H9 (cell line): ENCODE measurements around the gene DYRK3. TPM values are rescaled to one million over a fixed set of nuclear protein-coding genes. Genes with fewer than 3 reads are reported as not detected.

Experiments
- DNase-seq: peaks from one replicate; pipeline ENCODE4 v3.0.0-alpha.2; 2017
- H2AFZ ChIP-seq: one replicate; pipeline ENCODE4 v1.6.1; 2013; ENCODE audit warnings: mild to moderate bottlenecking, low read length, control low read depth, moderate library complexity
- H2AK5ac ChIP-seq: 2 replicates; pipeline ENCODE4 v1.6.1; 2013; ENCODE audit warnings: low read length, control low read depth, mixed read lengths; ENCODE audit not compliant: insufficient read length
- H2BK120ac ChIP-seq: one replicate; pipeline ENCODE4 v1.6.1; 2013; ENCODE audit warnings: low read depth, mild to moderate bottlenecking, low read length, control low read depth, inconsistent platforms; ENCODE audit not compliant: poor library complexity, severe bottlenecking
- H2BK12ac ChIP-seq: 2 replicates; pipeline ENCODE4 v1.6.1; 2013; ENCODE audit warnings: low read length, control low read depth, mixed read lengths, low read depth; ENCODE audit not compliant: insufficient read length
- H2BK15ac ChIP-seq: 2 replicates; pipeline ENCODE4 v1.6.1; 2013; ENCODE audit warnings: low read depth, low read length, control low read depth
- H2BK20ac ChIP-seq: one replicate; pipeline ENCODE4 v1.6.1; 2013; ENCODE audit warnings: low read depth, mild to moderate bottlenecking, low read length, control low read depth, inconsistent platforms; ENCODE audit not compliant: poor library complexity, severe bottlenecking
- H2BK5ac ChIP-seq: 2 replicates; pipeline ENCODE4 v1.6.1; 2013; ENCODE audit warnings: low read length, control low read depth, mixed read lengths; ENCODE audit not compliant: insufficient read length
- H3K14ac ChIP-seq: 2 replicates; pipeline ENCODE4 v1.6.1; 2013; ENCODE audit warnings: low read length, control low read depth; ENCODE audit not compliant: insufficient read depth
- H3K18ac ChIP-seq: 2 replicates; pipeline ENCODE4 v1.6.1; 2013; ENCODE audit warnings: low read depth, mild to moderate bottlenecking, mixed read lengths, low read length, control low read depth; ENCODE audit not compliant: insufficient read length
- H3K23ac ChIP-seq: 2 replicates; pipeline ENCODE4 v1.6.1; 2013; ENCODE audit warnings: low read length, control low read depth, mixed read lengths, low read depth; ENCODE audit not compliant: insufficient read length
- H3K23me2 ChIP-seq: 2 replicates; pipeline ENCODE4 v1.6.1; 2013; ENCODE audit warnings: low read depth, mild to moderate bottlenecking, mixed read lengths, low read length, control low read depth; ENCODE audit not compliant: insufficient read length, poor library complexity, severe bottlenecking
- H3K27ac ChIP-seq: 2 replicates; pipeline ENCODE4 v1.5.1; 2013; ENCODE audit warnings: low read length, control low read depth, mixed read lengths, low read depth; ENCODE audit not compliant: insufficient read length
- H3K27me3 ChIP-seq: 2 replicates; pipeline ENCODE4 v1.6.1; 2013; ENCODE audit warnings: low read length, control low read depth, inconsistent platforms; ENCODE audit not compliant: insufficient read depth
- H3K4ac ChIP-seq: 2 replicates; pipeline ENCODE4 v1.6.1; 2013; ENCODE audit warnings: low read depth, mild to moderate bottlenecking, control low read depth, inconsistent platforms, low read length, moderate library complexity
- H3K4me1 ChIP-seq: 2 replicates; pipeline ENCODE4 v1.6.1; 2013; ENCODE audit warnings: low read length, control low read depth, inconsistent platforms; ENCODE audit not compliant: insufficient read depth
- H3K4me2 ChIP-seq: 2 replicates; pipeline ENCODE4 v1.6.1; 2013; ENCODE audit warnings: low read length, control low read depth, mixed read lengths; ENCODE audit not compliant: insufficient read length, insufficient read depth
- H3K56ac ChIP-seq: 2 replicates; pipeline ENCODE4 v1.6.1; 2013; ENCODE audit warnings: low read depth, mild to moderate bottlenecking, mixed read lengths, low read length, control low read depth; ENCODE audit not compliant: insufficient read length
- H3K79me1 ChIP-seq: 2 replicates; pipeline ENCODE4 v1.6.1; 2013; ENCODE audit warnings: low read depth, mild to moderate bottlenecking, moderate library complexity, low read length, control low read depth, inconsistent platforms; ENCODE audit not compliant: insufficient read depth, poor library complexity, severe bottlenecking
- H3K79me2 ChIP-seq: 2 replicates; pipeline ENCODE4 v1.6.1; 2013; ENCODE audit warnings: low read length, control low read depth, inconsistent platforms; ENCODE audit not compliant: insufficient read depth
- H3K9ac ChIP-seq: 2 replicates; pipeline ENCODE4 v1.6.1; 2013; ENCODE audit warnings: low read length, control low read depth, mixed read lengths; ENCODE audit not compliant: insufficient read length; ENCODE audit errors: extremely low read depth
- H3K9me3 ChIP-seq: one replicate; pipeline ENCODE4 v1.6.1; 2013; ENCODE audit warnings: low read depth, low read length, inconsistent platforms; ENCODE audit not compliant: control insufficient read depth
- H3T11ph ChIP-seq: one replicate; pipeline ENCODE4 v1.6.1; 2013; ENCODE audit warnings: mild to moderate bottlenecking, low read length, control low read depth, inconsistent platforms
- H4K20me1 ChIP-seq: one replicate; pipeline ENCODE4 v1.6.1; 2013; ENCODE audit not compliant: control insufficient read depth, insufficient read length, insufficient read depth
- H4K5ac ChIP-seq: 2 replicates; pipeline ENCODE4 v1.6.1; 2013; ENCODE audit warnings: low read depth, mild to moderate bottlenecking, mixed read lengths, low read length, control low read depth; ENCODE audit not compliant: insufficient read length
- H4K8ac ChIP-seq: replicated peaks from 2 replicates; pipeline ENCODE4 v1.6.1; 2013; ENCODE audit warnings: low read length, control low read depth, mixed read lengths, low read depth; ENCODE audit not compliant: insufficient read length
- H4K91ac ChIP-seq: 2 replicates; pipeline ENCODE4 v1.6.1; 2013; ENCODE audit warnings: low read depth, mild to moderate bottlenecking, moderate library complexity, mixed read lengths, low read length, control low read depth; ENCODE audit not compliant: insufficient read length
- H3K27ac Mint-ChIP-seq, 3 experiments: 2 replicates in 2 of 3; 3 replicates in 1 of 3; pipeline ENCODE4 v1.8.0; 2020 to 2021; ENCODE audit warnings: mixed read lengths in 3 of 3, mild to moderate bottlenecking in 1 of 3, moderate library complexity in 1 of 3
- H3K27me3 Mint-ChIP-seq: 2 replicates; pipeline ENCODE4 v1.8.0; 2021; ENCODE audit warnings: low read depth, mild to moderate bottlenecking, moderate library complexity, mixed read lengths
- H3K36me3 Mint-ChIP-seq, 3 experiments: 2 replicates in 2 of 3; 3 replicates in 1 of 3; pipeline ENCODE4 v1.8.0; 2020 to 2021; ENCODE audit warnings: low read depth in 3 of 3, mixed read lengths in 3 of 3; ENCODE audit not compliant: insufficient read depth in 1 of 3
- H3K4me1 Mint-ChIP-seq, 2 experiments: 2 replicates each; pipeline ENCODE4 v1.8.0; 2020; ENCODE audit warnings: mixed read lengths in 2 of 2
- H3K4me3 Mint-ChIP-seq, 2 experiments: 2 replicates in 1 of 2; 3 replicates in 1 of 2; pipeline ENCODE4 v1.8.0; 2020 to 2021; ENCODE audit warnings: mild to moderate bottlenecking in 2 of 2, mixed read lengths in 2 of 2, moderate library complexity in 1 of 2
- H3K9me3 Mint-ChIP-seq, 2 experiments: 2 replicates in 1 of 2; 3 replicates in 1 of 2; pipeline ENCODE4 v1.8.0; 2020; ENCODE audit warnings: mild to moderate bottlenecking in 2 of 2, mixed read lengths in 2 of 2, moderate library complexity in 1 of 2
- CTCF ChIP-seq: fragments of 200-600 bp; sonication (generic); conservative IDR thresholded peaks from 3 replicates; pipeline ENCODE4 v1.8.0; 2021; ENCODE audit warnings: antibody characterized with exemption, mild to moderate bottlenecking
- whole genome bisulfite sequencing: extraction: QIAGEN DNeasy Blood & Tissue Kit; methylation state at CpG from one replicate; pipeline ENCODE4 v1.1.7; 2013; ENCODE audit warnings: missing lambda C conversion rate, low lambda C conversion rate, mixed read lengths; ENCODE audit not compliant: insufficient read length; ENCODE audit errors: extremely low coverage; 5-methylcytosine and 5-hydroxymethylcytosine counted together
- total RNA-seq: library from RNA; stranded (reverse); gene quantifications from 2 replicates; pipeline ENCODE4 v1.2.1, GENCODE V29; 2021

DYRK3 gene
- total RNA-seq, 1 experiment from 2014 or later: 4.7 TPM

GRCh38 chr1:206681359-206681758 is 46.0 kb downstream of the DYRK3 start:
- Histone ChIP-seq H3K9me3 (no peaks in the 10 kb centered on the region), H3K23ac (no peak overlapping the region), H3K27me3 (peaks cover 17% of the 10 kb centered on the region), H4K5ac (no peak overlapping the region), H2BK5ac (no peak overlapping the region), H3K79me2 (no peaks in the 10 kb centered on the region), H4K91ac (no peak overlapping the region), H3K4ac (no peak overlapping the region), H3K4me1 (no peaks in the 10 kb centered on the region), H3T11ph (no peak overlapping the region), H3K14ac (no peak overlapping the region), H3K4me2 (no peak overlapping the region), H4K20me1 (no peaks in the 10 kb centered on the region), H2BK15ac (no peak overlapping the region), H3K27ac (no peak overlapping the region), H2AK5ac (no peak overlapping the region), H2BK12ac (no peak overlapping the region), H4K8ac (no peak overlapping the region), H2AFZ (no peak overlapping the region), H2BK20ac (no peak overlapping the region), H3K18ac (no peak overlapping the region), H3K79me1 (no peaks in the 10 kb centered on the region), H3K56ac (no peak overlapping the region), H3K9ac (no peak overlapping the region), H3K23me2 (peaks cover 14% of the 10 kb centered on the region), H2BK120ac (no peak overlapping the region)
- no peak for DNase-seq
- H3K27me3 Mint-ChIP-seq: peaks cover 70% of the 10 kb centered on the region
- H3K9me3 Mint-ChIP-seq: peaks cover 0 to 2% of the 10 kb centered on the region in 2 experiments; a peak in 1 of 5 replicates
- no CpG with 5 or more reads among the region's 2 CpGs for WGBS
- TF ChIP-seq CTCF: no peak
- H3K4me3 Mint-ChIP-seq: no peak overlapping the region
- H3K27ac Mint-ChIP-seq: no peak overlapping the region
- peaks cover 14 to 18% of the 10 kb centered on the region in 2 experiments for H3K4me1 Mint-ChIP-seq
- H3K36me3 Mint-ChIP-seq: peaks cover 0 to 2% (median 0%) of the 10 kb centered on the region in 3 experiments; a peak in 1 of 7 replicates
